Coronary artery (tissue), 2 donors: ENCODE data around the gene PLCL1.

Source experiments
- DNase-seq: peaks from one replicate; pipeline ENCODE4 v3.0.0-alpha.2; 2017; ENCODE audit warnings: low spot score
- H3K27ac ChIP-seq, 2 donors: fragments of 200-600 bp; sonication (generic); one replicate each; pipeline ENCODE4 v1.5.1; 2016 to 2019
- H3K4me3 ChIP-seq: fragments of 200-600 bp; sonication (generic); 2 replicates; pipeline ENCODE4 v1.5.1; 2016; ENCODE audit warnings: mild to moderate bottlenecking, moderate library complexity
- CTCF ChIP-seq: fragments of 200-600 bp; sonication (generic); IDR thresholded peaks from one replicate; pipeline ENCODE4 v1.5.1; 2019; ENCODE audit warnings: antibody characterized with exemption

Gene PLCL1

GRCh38 chr2:197973772-197974171 is 169.4 kb downstream of the PLCL1 start:
- TF ChIP-seq CTCF: no peak
- peak overlapping the region; percentile 23 to 38 for H3K27ac ChIP-seq
- no peak for DNase-seq
- H3K4me3 ChIP-seq: no peak overlapping the region

- DNase-seq: no peak
- H3K4me3 ChIP-seq: peak overlapping the region; percentile 1
- no peak for TF ChIP-seq CTCF
- H3K27ac ChIP-seq: peak overlapping the region; percentile 63 to 66
Measured at GRCh38 chr2:197975931-197976519, 171.6 kb downstream of the PLCL1 start.

- H3K27ac ChIP-seq: no peak overlapping the region
- TF ChIP-seq CTCF: no peak
- no peak for DNase-seq
- H3K4me3 ChIP-seq: no peak overlapping the region
Measured at GRCh38 chr2:197978971-197979370, 174.6 kb downstream of the PLCL1 start.

GRCh38 chr2:197982565-197982964 is 178.2 kb downstream of the PLCL1 start:
- no peak for TF ChIP-seq CTCF
- no peak overlapping the region for H3K27ac ChIP-seq
- no peak overlapping the region for H3K4me3 ChIP-seq
- no peak for DNase-seq

GRCh38 chr2:197985029-197985638 is 180.7 kb downstream of the PLCL1 start:
- DNase-seq: no peak
- Histone ChIP-seq H3K27ac (no peak overlapping the region), H3K4me3 (no peak overlapping the region)
- TF ChIP-seq CTCF: no peak

- H3K4me3 ChIP-seq: no peak overlapping the region
- H3K27ac ChIP-seq: no peak overlapping the region
- TF ChIP-seq CTCF: no peak
- DNase-seq: no peak
Measured at GRCh38 chr2:197986977-197987376, 182.6 kb downstream of the PLCL1 start.

GRCh38 chr2:197990356-197990755 is 186.0 kb downstream of the PLCL1 start:
- Histone ChIP-seq H3K27ac (no peak overlapping the region), H3K4me3 (no peak overlapping the region)
- no peak for DNase-seq
- no peak for TF ChIP-seq CTCF
